PFSK-1 (cell line): ENCODE data around the gene PRMT7.

Source experiments
- FOXP2 ChIP-seq: optimal IDR thresholded peaks from 2 replicates; pipeline ENCODE3; 2011; ENCODE audit warnings: borderline replicate concordance, control low read depth, inconsistent platforms; ENCODE audit not compliant: insufficient read depth; ENCODE audit errors: extremely low read length, extremely low read depth
- POLR2AphosphoS5 ChIP-seq: IDR thresholded peaks from 2 replicates; pipeline ENCODE4 v1.6.1; 2012; ENCODE audit warnings: low read depth, mild to moderate bottlenecking, control low read depth, low read length, moderate library complexity
- SIN3A ChIP-seq: IDR thresholded peaks from 2 replicates; pipeline ENCODE4 v1.6.1; 2012; ENCODE audit warnings: mild to moderate bottlenecking, low read length, moderate library complexity, borderline replicate concordance; ENCODE audit not compliant: insufficient read depth
- TAF1 ChIP-seq: IDR thresholded peaks from 2 replicates; pipeline ENCODE4 v1.6.1; 2012; ENCODE audit warnings: low read length, control low read depth, borderline replicate concordance; ENCODE audit not compliant: insufficient read depth
- TF ChIP-seq, protein P1 (sequence below), 2 experiments: IDR thresholded peaks; 2 replicates each; pipeline versions ENCODE4 v1.6.1 to v1.8.0; 2011 to 2012; ENCODE audit warnings: low read depth in 2 of 2, low read length in 2 of 2, control low read depth in 1 of 2, inconsistent platforms in 1 of 2, mild to moderate bottlenecking in 1 of 2, moderate library complexity in 1 of 2; ENCODE audit not compliant: insufficient read depth in 1 of 2

DNA sequence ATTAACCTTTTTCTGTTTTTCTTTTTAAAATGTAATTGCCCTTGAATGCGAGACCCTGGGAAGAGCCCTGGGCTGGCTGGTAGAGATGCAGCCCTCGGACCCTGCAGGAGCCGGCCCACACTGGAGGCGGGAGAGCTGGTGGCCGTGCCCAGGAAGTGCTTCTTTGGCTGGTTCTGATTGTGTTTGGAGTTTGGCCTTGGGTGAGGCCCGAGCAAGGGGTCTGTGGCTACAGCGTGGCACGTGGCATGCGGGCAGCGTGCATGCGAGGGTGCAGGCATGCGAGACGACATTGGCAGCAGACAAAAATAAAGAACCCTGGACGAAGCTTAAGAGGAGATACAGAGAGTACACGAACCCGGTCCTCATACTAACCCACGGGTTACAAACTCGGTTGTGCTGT lies 49.7 kb downstream of the PRMT7 start:
- TF ChIP-seq TAF1 (no peak), POLR2AphosphoS5 (no peak), SIN3A (no peak), FOXP2 (no peak)
- TF ChIP-seq, protein P1, sequence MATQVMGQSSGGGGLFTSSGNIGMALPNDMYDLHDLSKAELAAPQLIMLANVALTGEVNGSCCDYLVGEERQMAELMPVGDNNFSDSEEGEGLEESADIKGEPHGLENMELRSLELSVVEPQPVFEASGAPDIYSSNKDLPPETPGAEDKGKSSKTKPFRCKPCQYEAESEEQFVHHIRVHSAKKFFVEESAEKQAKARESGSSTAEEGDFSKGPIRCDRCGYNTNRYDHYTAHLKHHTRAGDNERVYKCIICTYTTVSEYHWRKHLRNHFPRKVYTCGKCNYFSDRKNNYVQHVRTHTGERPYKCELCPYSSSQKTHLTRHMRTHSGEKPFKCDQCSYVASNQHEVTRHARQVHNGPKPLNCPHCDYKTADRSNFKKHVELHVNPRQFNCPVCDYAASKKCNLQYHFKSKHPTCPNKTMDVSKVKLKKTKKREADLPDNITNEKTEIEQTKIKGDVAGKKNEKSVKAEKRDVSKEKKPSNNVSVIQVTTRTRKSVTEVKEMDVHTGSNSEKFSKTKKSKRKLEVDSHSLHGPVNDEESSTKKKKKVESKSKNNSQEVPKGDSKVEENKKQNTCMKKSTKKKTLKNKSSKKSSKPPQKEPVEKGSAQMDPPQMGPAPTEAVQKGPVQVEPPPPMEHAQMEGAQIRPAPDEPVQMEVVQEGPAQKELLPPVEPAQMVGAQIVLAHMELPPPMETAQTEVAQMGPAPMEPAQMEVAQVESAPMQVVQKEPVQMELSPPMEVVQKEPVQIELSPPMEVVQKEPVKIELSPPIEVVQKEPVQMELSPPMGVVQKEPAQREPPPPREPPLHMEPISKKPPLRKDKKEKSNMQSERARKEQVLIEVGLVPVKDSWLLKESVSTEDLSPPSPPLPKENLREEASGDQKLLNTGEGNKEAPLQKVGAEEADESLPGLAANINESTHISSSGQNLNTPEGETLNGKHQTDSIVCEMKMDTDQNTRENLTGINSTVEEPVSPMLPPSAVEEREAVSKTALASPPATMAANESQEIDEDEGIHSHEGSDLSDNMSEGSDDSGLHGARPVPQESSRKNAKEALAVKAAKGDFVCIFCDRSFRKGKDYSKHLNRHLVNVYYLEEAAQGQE (IDR thresholded peaks at IDR 0.05; ENCODE audit: insufficient read depth in 1 of 2, low read depth in 2 of 2, low read length in 2 of 2), result no peak
